ENCODE measurements around the gene E2F6.
A peak's percentile ranks its signal among the peaks of the same experiment; 100 is the strongest.

The E2F6 gene

DNA sequence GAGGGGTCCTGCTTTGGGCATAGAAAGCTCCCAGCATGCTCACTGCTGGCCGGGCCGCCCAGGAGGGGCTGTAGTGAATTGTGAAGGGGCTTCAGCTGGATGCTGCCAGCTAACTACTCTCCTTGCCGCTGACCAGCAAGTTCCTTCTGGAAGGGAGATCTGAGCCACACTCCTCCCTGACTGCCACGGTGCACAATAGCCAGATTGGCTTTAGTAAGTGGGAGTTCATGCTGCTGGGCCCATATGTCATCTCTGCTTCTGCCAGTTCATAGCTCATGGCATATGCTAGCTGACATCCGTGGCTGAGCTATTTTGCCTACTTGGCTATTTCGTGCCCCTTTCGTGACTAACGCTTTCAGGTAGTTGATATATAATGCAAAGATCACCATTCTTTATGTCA lies 69.9 kb downstream of the E2F6 start:
- no peak overlapping the region for H3K9ac ChIP-seq (ENCODE audit: low read depth, low read length, poor library complexity, severe bottlenecking)
- H3F3A ChIP-seq (ENCODE audit: low read depth) = no peaks in the 10 kb centered on the region
- H3K79me2 ChIP-seq (ENCODE audit: insufficient read depth, low read length) = no peaks in the 10 kb centered on the region
- no peaks in the 10 kb centered on the region for H4K20me1 ChIP-seq (ENCODE audit: insufficient read depth, low read length, poor library complexity, severe bottlenecking)
- H3K9me2 ChIP-seq (replicated peaks; ENCODE audit: low read depth, low read length) = no peaks in the 10 kb centered on the region
- H3K36me3 ChIP-seq (ENCODE audit: insufficient read depth, low read length) = no peaks in the 10 kb centered on the region
- no peaks in the 10 kb centered on the region for H3K9me3 ChIP-seq (ENCODE audit: insufficient read depth, low read depth, low read length)
- no peak overlapping the region for H2AFZ ChIP-seq (ENCODE audit: low read length)
- no peak for TF ChIP-seq EZH2phosphoT487 (IDR thresholded peaks at IDR 0.05; ENCODE audit: borderline replicate concordance)
- TF ChIP-seq CTCF (conservative IDR thresholded peaks at IDR 0.05; ENCODE audit: low read length) = no peak
- no peaks in the 10 kb centered on the region for H3K27me3 ChIP-seq (ENCODE audit: insufficient read depth, low read length, poor library complexity, severe bottlenecking)
- no peak overlapping the region for H3K4me2 ChIP-seq (ENCODE audit: low read depth, low read length, poor library complexity, severe bottlenecking)
- no peak overlapping the region for H3K4me3 ChIP-seq (ENCODE audit: low read length, poor library complexity, severe bottlenecking)
- peaks cover 15% of the 10 kb centered on the region for H3K4me1 ChIP-seq (ENCODE audit: insufficient read depth, low read length, poor library complexity, severe bottlenecking)

- no peaks in the 10 kb centered on the region for H3K9me2 ChIP-seq (replicated peaks; ENCODE audit: low read depth, low read length)
- H3K4me2 ChIP-seq (ENCODE audit: low read depth, low read length, poor library complexity, severe bottlenecking) = no peak overlapping the region
- H3K4me3 ChIP-seq (ENCODE audit: low read length, poor library complexity, severe bottlenecking) = no peak overlapping the region
- TF ChIP-seq CTCF (conservative IDR thresholded peaks at IDR 0.05; ENCODE audit: low read length) (no peak), EZH2phosphoT487 (IDR thresholded peaks at IDR 0.05; ENCODE audit: borderline replicate concordance) (no peak)
- no peaks in the 10 kb centered on the region for H4K20me1 ChIP-seq (ENCODE audit: insufficient read depth, low read length, poor library complexity, severe bottlenecking)
- H3K79me2 ChIP-seq (ENCODE audit: insufficient read depth, low read length) = no peaks in the 10 kb centered on the region
- peak overlapping the region; percentile 19 for H3K9ac ChIP-seq (ENCODE audit: low read depth, low read length, poor library complexity, severe bottlenecking)
- no peaks in the 10 kb centered on the region for H3K36me3 ChIP-seq (ENCODE audit: insufficient read depth, low read length)
- peaks cover 12% of the 10 kb centered on the region for H3K4me1 ChIP-seq (ENCODE audit: insufficient read depth, low read length, poor library complexity, severe bottlenecking)
- H3K27me3 ChIP-seq (ENCODE audit: insufficient read depth, low read length, poor library complexity, severe bottlenecking) = no peaks in the 10 kb centered on the region
- no peaks in the 10 kb centered on the region for H3F3A ChIP-seq (ENCODE audit: low read depth)
- H3K9me3 ChIP-seq (ENCODE audit: insufficient read depth, low read depth, low read length) = no peaks in the 10 kb centered on the region
- no peak overlapping the region for H2AFZ ChIP-seq (ENCODE audit: low read length)
These were observed 70.6 kb downstream of the E2F6 start for GRCh38 chr2:11395389-11395788.

Measured in Loucy (cell line).